Measurements from ENCODE around the gene HGS.
A peak's percentile ranks its signal among the peaks of the same experiment; 100 is the strongest.

Gene HGS

GRCh38 chr17:81706757-81707624 is 23.2 kb downstream of the HGS start:
- DNase-seq: no peak

- DNase-seq: no peak
Measured at GRCh38 chr17:81707725-81708646, 24.2 kb downstream of the HGS start.

GRCh38 chr17:81708739-81709185 is 25.0 kb downstream of the HGS start:
- no peak for DNase-seq

DNA sequence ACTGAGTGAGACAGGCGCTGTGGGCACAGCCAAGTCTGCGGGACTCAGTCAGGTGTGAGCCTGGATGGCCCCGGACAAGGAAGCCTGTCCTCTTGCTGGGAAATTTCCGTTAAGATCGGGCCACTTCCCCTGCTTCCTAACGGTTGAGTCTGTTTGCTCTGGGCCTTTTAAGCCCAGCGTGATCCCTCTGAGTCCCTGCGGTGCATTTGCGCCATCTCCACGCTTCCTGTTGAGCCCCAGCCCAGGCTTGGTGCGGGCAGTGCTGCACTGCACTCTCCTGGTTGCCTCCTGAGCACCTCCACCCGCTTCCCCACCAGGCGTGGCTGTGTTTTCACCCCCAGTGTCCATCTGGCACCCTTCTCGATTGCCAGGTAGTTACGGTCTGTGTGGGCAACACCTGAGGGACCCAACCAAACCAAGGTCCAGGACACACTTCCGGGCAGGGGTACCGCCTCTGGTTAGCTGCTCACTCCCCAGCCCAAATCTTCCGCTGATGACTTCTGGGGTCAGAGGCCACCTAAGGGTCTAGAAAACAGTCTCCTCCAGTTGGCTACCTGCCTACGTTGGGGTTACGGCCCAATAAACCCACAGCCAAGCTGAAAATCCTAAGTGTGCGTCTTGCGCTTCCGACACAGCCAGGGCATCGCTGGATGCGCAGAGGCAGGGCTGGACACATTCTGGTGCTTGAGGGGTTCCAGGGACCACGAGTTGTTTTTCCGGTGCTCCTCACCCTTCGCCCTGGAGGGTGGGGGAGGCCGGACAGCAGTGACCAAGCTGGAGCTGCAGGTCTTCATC is 26.9 kb downstream of the HGS start:
- peak in 2 of 3 experiments; percentile 60 to 77 for DNase-seq

DNA sequence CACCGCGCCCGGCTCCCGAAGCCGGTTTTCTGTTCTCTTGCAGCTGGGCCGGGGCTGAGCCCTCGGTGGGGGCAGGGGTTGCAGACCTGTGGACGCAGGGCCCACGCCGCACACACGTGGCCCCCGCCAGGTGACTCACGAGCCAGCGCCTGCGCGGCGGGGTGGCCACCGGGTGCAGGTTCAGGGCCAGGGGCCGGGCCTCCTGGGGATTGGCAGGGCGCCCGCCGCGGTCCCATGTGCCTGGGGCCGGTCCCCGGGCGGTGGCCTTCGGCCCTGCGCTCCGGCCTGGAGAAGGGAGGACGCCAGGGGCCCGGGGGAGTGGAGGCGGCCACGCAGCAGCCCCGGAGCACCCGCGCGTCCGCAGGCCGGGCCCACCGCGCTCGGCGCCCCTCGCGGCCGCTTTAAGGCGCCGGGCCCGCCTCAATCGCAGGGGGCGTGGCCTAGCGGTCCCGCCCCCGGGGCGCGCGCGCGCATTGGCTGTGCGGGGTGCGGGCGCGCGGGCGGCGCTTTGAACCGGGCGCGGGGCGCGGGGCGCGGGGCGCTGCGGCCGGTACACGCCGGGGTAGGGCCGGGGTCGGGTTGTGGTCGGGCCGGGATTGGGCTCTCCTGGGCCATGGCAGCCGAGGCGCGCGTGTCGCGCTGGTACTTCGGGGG is 28.1 kb downstream of the HGS start, which contains the start of gene SLC25A10:
TSS of gene SLC25A10 (plus strand) at position 471 of the 654 bp plus-strand sequence. CDS start at position 614, 143 bp downstream.
- peak; percentile 86 to 94 (median 90) for DNase-seq

- peak in 2 of 3 experiments; percentile 69 to 76 for DNase-seq
Measured at GRCh38 chr17:81712468-81713003, 28.7 kb downstream of the HGS start.

DNA sequence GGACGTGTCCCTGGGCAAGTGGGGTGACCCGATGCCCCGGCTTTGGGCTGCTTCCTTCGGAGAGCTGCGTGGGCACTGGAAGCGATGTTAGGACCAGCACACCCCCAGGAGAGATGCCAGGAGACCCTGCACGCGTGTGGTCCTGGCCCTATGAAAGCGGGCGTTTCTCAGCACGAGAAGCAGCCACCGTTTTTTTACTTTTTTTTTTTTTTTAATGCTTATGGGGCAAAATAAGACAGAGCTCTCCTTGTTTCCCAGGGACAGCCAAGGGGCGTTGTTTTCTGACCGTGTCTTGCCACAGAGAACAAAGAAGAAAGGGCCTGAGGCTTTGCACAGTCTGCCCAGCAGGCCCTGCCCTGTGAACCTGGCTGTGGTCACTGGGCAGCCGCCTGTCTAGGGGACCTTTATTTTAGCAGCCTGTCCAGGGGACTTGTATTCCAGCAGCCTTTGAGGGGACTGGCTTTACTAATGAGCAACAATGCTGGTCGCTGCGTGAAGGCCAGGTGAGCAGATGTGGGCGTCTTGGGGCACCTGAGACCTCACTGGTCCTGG is 29.3 kb downstream of the HGS start:
- DNase-seq: peak in 1 of 3 experiments; percentile 38

GRCh38 chr17:81713556-81714411 is 30.0 kb downstream of the HGS start:
- peak in 1 of 3 experiments; percentile 38 for DNase-seq

DNA sequence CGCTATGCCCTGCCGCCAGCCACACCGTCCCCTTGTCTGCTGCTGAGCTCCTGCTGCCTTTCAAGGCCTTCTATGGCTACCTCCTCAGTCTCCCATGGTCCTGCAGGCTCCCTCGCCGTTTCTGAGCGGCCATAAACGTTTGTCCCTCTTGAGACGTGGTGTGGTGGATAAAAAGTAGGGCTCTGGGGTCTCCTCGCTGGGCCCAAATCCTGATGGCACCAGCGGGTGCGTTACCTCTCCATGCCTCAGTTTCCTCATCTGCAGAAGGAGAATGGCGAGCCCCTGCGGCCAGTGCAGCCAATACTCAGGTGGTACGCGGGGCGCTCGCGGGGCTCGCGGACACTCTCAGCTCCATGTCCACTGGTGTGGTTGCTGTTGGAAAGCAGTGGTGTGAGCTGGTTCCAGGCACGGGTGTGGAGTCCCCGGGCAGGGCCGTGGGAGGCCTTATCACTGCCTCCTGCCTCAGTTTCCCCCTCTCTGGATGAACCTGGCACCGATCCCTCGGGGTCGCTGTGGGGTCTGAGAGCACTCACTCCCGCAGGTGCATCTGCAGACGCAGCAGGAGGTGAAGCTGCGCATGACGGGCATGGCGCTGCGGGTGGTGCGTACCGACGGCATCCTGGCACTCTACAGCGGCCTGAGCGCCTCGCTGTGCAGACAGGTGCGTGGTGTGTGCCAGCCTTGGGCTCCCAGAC is 30.7 kb downstream of the HGS start:
- DNase-seq: no peak

DNA sequence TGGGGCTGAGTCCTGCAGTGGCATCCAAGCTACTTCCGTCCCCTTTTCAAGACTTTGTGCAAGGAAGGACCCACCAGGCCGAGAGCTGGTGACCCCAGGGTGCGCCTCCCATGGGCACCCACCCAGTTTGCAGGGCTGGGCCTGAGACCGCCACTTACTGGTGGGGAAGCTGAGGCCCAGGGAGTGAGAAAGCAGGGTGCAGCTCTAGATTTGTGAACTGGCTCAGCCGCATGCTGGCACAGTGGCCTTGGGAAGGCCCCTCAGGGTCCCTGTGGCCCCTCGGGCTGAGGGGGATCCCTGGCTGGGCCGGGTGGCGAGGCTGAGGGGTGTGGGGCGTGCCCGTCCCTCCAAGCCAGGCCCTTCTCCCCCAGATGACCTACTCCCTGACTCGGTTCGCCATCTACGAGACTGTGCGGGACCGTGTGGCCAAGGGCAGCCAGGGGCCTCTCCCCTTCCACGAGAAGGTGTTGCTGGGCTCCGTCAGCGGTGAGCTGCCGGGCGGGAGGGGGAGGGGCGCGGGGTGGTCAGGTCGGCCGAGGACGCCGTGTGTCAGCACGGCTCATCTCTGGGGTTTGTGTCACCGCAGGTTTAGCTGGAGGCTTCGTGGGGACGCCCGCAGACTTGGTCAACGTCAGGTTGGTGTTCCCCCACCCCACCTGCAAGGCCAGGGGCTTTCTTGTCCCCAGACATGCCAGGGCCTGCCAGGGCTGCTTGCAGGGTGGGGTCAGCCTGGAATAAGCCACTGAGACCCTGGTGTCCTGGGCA is 31.5 kb downstream of the HGS start:
- DNase-seq: no peak

GRCh38 chr17:81715872-81716673 is 32.3 kb downstream of the HGS start:
- DNase-seq: no peak

DNA sequence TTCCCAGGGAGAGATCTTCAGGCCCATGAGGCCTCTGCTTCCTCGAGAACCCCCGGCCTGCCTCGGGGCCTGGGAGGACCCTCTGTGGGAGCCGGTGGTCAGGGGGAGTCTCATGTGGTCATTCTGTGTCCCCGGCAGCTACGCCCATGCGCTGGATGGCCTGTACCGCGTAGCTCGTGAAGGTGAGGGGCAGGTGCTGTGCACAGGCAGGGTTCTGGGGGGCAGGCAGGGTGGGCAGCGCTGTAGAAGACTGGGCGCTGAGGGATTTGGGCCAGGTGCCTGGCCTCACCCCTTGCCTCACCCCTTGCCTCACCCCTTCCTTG is 32.8 kb downstream of the HGS start:
- no peak for DNase-seq

GRCh38 chr17:81717049-81717765 is 33.4 kb downstream of the HGS start:
- DNase-seq: no peak

DNA sequence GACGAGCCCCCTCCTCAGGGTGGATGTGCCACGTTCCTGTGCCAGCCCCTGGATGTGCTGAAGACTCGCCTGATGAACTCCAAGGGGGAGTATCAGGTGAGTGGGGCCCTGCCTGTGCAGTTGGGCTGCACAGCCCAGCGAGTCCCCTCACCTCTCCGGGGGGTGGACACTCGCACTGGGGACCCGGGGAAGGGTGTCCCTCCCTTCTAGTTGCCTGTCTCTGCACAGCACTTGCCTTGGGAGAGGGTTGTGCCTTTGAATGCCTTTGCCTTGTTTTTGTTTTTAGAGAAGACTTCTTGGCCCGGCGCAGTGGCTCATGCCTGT is 33.9 kb downstream of the HGS start:
- no peak for DNase-seq

- no peak for DNase-seq
Measured at GRCh38 chr17:81719410-81720266, 35.8 kb downstream of the HGS start.

GRCh38 chr17:81720267-81721071 is 36.7 kb downstream of the HGS start:
- no peak for DNase-seq

Data from NCI-H1417 (cell line).